PC-9 (cell line): ENCODE measurements around the gene AQR. TPM values are rescaled to one million over a fixed set of nuclear protein-coding genes. Genes with fewer than 3 reads are reported as not detected.

ENCODE experiments used
- BruUV-seq: library from RNA; stranded (reverse); fragments of 400-500 nt; replicated peaks from 2 replicates; lab custom pipeline; 2021; lab: Mats Ljungman, UMichigan
- CTCF ChIA-PET: fragments of 300-600 bp; sonication (Branson Sonifier 250); formaldehyde crosslinking; loops from one replicate; lab custom pipeline; 2022; ENCODE audit warnings: antibody characterized with exemption; lab: Charles Lee
- POLR2A ChIA-PET: fragments of 300-600 bp; sonication (Branson Sonifier 250); formaldehyde crosslinking; loops from one replicate; lab custom pipeline; 2022; ENCODE audit warnings: antibody characterized with exemption; ENCODE audit not compliant: unreplicated experiment; lab: Charles Lee
- DNase-seq, 2 experiments: peaks; one replicate each; pipeline versions ENCODE4 v3.0.0 to v3.0.0-alpha.2; 2015 to 2022; ENCODE audit warnings: mixed read lengths in 1 of 2
- H2AFZ ChIP-seq: fragments of 200-600 bp; sonication (generic); 2 replicates; pipeline ENCODE4 v1.8.1; 2017; ENCODE audit warnings: antibody characterized with exemption
- H3F3A ChIP-seq: fragments of 200-600 bp; sonication (generic); 2 replicates; pipeline ENCODE4 v1.8.1; 2017; ENCODE audit warnings: antibody characterized with exemption, mild to moderate bottlenecking, low read depth; ENCODE audit not compliant: insufficient read depth
- H3K27ac ChIP-seq: fragments of 200-600 bp; sonication (generic); 2 replicates; pipeline ENCODE4 v1.6.1; 2016; ENCODE audit warnings: mixed run types
- H3K27me3 ChIP-seq: fragments of 200-600 bp; sonication (generic); 2 replicates; pipeline ENCODE4 v1.6.1; 2016; ENCODE audit warnings: low read depth, mixed run types; ENCODE audit not compliant: insufficient read depth
- H3K36me3 ChIP-seq: fragments of 200-600 bp; sonication (generic); 2 replicates; pipeline ENCODE4 v1.6.1; 2016; ENCODE audit warnings: low read depth, mixed run types
- H3K4me1 ChIP-seq: fragments of 200-600 bp; sonication (generic); replicated peaks from 2 replicates; pipeline ENCODE4 v1.6.1; 2016; ENCODE audit warnings: mixed run types; ENCODE audit not compliant: insufficient read depth
- H3K4me2 ChIP-seq: fragments of 200-600 bp; sonication (generic); 2 replicates; pipeline ENCODE4 v1.6.1; 2017; ENCODE audit warnings: mixed run types
- H3K4me3 ChIP-seq: fragments of 200-600 bp; sonication (generic); 2 replicates; pipeline ENCODE4 v1.6.1; 2016; ENCODE audit warnings: mixed run types
- H3K79me2 ChIP-seq: fragments of 200-600 bp; sonication (generic); 2 replicates; pipeline ENCODE4 v1.6.1; 2017; ENCODE audit warnings: low read depth, mixed run types
- H3K9me2 ChIP-seq: fragments of 200-600 bp; sonication (generic); 2 replicates; pipeline ENCODE4 v1.8.1; 2017; ENCODE audit warnings: mild to moderate bottlenecking; ENCODE audit not compliant: insufficient read depth
- H3K9me3 ChIP-seq: fragments of 200-600 bp; sonication (generic); 2 replicates; pipeline ENCODE4 v1.8.1; 2016; ENCODE audit warnings: low read depth; ENCODE audit not compliant: insufficient read depth
- H4K20me1 ChIP-seq: fragments of 200-600 bp; sonication (generic); 2 replicates; pipeline ENCODE4 v1.8.1; 2017; ENCODE audit not compliant: insufficient read depth
- EZH2 ChIP-seq: fragments of 200-600 bp; sonication (generic); IDR thresholded peaks from 2 replicates; pipeline ENCODE4 v1.8.0; 2017; ENCODE audit warnings: antibody characterized with exemption, low read depth
- intact Hi-C: fragments of 100-400 bp; cut with micrococcal nuclease; formaldehyde crosslinking; loops from one replicate; pipeline ENCODE4 v1.10.0; 2022; ENCODE audit not compliant: unreplicated experiment
- total RNA-seq: library from RNA; stranded (reverse); gene quantifications from 2 replicates; pipeline ENCODE4 v1.2.3, GENCODE V29; 2021
- TF ChIP-seq, protein P1 (sequence below): fragments of 200-600 bp; sonication (generic); conservative IDR thresholded peaks from 2 replicates; pipeline ENCODE4 v1.6.1; 2017; ENCODE audit warnings: mixed run types, antibody characterized with exemption, mild to moderate bottlenecking, moderate library complexity

Gene AQR
- total RNA-seq, 1 experiment from 2014 or later, result 33.6 TPM

DNA sequence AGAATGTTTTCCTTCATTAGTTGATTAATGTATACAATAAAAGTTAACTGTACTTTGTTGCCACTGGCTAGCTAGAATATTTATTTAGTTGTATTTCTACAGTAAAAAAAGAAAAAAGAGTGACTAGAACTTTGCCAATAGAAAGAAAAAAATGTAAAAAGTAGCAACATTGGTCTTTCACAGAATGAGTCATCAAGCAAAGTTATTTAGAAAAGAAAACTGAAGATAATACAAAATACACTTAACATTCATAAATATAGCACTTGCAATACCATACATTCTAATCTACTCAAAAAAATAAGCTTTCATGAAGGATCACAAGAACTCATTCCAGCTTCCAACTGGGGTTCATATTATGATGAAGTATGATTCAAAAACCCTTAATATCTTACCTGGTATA is 83.4 kb downstream of the AQR start:
- Histone ChIP-seq H3K9me2 (no peaks in the 10 kb centered on the region), H3K27me3 (no peaks in the 10 kb centered on the region), H3K4me2 (no peak overlapping the region), H3K79me2 (no peaks in the 10 kb centered on the region), H4K20me1 (no peaks in the 10 kb centered on the region), H3K9me3 (no peaks in the 10 kb centered on the region), H3F3A (no peaks in the 10 kb centered on the region), H2AFZ (no peak overlapping the region), H3K4me3 (no peak overlapping the region), H3K36me3 (peaks cover 13% of the 10 kb centered on the region), H3K4me1 (no peaks in the 10 kb centered on the region), H3K27ac (no peak overlapping the region)
- no peak for DNase-seq
- POLR2A ChIA-PET, result no interaction called here
- TF ChIP-seq EZH2, result no peak
- TF ChIP-seq, protein P1, sequence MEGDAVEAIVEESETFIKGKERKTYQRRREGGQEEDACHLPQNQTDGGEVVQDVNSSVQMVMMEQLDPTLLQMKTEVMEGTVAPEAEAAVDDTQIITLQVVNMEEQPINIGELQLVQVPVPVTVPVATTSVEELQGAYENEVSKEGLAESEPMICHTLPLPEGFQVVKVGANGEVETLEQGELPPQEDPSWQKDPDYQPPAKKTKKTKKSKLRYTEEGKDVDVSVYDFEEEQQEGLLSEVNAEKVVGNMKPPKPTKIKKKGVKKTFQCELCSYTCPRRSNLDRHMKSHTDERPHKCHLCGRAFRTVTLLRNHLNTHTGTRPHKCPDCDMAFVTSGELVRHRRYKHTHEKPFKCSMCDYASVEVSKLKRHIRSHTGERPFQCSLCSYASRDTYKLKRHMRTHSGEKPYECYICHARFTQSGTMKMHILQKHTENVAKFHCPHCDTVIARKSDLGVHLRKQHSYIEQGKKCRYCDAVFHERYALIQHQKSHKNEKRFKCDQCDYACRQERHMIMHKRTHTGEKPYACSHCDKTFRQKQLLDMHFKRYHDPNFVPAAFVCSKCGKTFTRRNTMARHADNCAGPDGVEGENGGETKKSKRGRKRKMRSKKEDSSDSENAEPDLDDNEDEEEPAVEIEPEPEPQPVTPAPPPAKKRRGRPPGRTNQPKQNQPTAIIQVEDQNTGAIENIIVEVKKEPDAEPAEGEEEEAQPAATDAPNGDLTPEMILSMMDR, result no peak
- CTCF ChIA-PET, result no interaction called here
- intact Hi-C loops, result loop anchor here (10.0 kb wide), 1 partner anchor 49 kb away; no protein-coding TSS in a partner anchor
- BruUV-seq, result no TSS peak

DNA sequence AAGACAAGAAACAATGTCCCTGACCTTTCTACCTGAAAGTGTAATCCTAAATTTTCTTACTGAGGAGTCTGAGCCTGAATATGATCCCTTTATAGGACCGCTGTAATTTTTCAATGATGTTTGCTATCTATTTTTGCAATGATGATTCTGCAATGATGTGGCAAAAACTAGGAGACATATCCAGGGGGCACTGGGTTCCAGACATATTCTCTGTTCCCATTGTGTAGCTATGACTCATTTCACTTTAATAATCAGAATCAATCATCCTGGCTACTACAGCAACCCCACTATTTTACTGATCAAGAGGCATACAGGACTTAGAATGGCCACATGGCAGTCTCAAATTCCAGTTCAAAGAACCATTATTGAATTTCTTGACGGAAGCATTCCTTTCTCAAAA is 85.9 kb downstream of the AQR start:
- Histone ChIP-seq H3F3A (no peaks in the 10 kb centered on the region), H4K20me1 (no peaks in the 10 kb centered on the region), H3K9me3 (no peaks in the 10 kb centered on the region), H3K27me3 (no peaks in the 10 kb centered on the region), H3K4me1 (no peaks in the 10 kb centered on the region), H3K79me2 (no peaks in the 10 kb centered on the region), H3K36me3 (peaks cover 6% of the 10 kb centered on the region; the same call in 1 of the 2 replicates), H3K9me2 (no peaks in the 10 kb centered on the region), H3K4me2 (no peak overlapping the region), H3K27ac (no peak overlapping the region), H2AFZ (no peak overlapping the region), H3K4me3 (no peak overlapping the region)
- no peak for TF ChIP-seq EZH2
- TF ChIP-seq, protein P1, result no peak
- no TSS peak for BruUV-seq
- intact Hi-C loops, result loop anchor here (10.0 kb wide), 1 partner anchor 51 kb away; no protein-coding TSS in a partner anchor
- DNase-seq, result no peak
- ChIA-PET POLR2A (no interaction called here), CTCF (no interaction called here)

DNA sequence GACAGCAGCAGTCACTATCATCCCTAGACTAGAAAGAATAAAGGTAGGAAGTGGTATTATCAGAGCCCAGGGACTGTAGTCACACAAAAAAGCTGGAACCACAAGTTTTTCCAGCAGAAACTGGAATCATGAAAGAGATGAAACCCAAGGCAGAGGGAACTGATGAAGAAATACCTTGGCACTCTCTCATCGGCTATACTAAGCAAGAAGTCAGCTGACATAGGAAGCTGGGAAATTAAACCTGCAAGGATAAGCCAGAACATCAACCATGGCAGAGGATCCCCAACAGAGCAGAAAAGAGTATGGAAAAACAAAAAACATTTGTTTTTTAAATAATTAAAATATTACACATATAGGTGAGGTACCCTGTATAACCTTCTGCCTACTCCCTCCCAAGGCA is 86.5 kb downstream of the AQR start:
- Histone ChIP-seq H3K27me3 (no peaks in the 10 kb centered on the region), H3K4me1 (no peaks in the 10 kb centered on the region), H3K9me2 (no peaks in the 10 kb centered on the region), H3K4me2 (no peak overlapping the region), H3K79me2 (no peaks in the 10 kb centered on the region), H3K9me3 (no peaks in the 10 kb centered on the region), H2AFZ (no peak overlapping the region), H3K27ac (no peak overlapping the region), H3K4me3 (no peak overlapping the region), H3K36me3 (peaks cover 6% of the 10 kb centered on the region; the same call in 1 of the 2 replicates), H3F3A (no peaks in the 10 kb centered on the region), H4K20me1 (no peaks in the 10 kb centered on the region)
- POLR2A ChIA-PET, result no interaction called here
- no peak for DNase-seq
- CTCF ChIA-PET, result no interaction called here
- TF ChIP-seq, protein P1, result no peak
- TF ChIP-seq EZH2, result no peak
- intact Hi-C loops, result loop anchor here (10.0 kb wide), 1 partner anchor 52 kb away; no protein-coding TSS in a partner anchor
- no TSS peak for BruUV-seq
